ENCODE data around the gene ADORA1.

ADORA1 gene

GRCh38 chr1:203171341-203172183 is 44.0 kb downstream of the ADORA1 start:
- no peak for DNase-seq

GRCh38 chr1:203172184-203173010 is 44.9 kb downstream of the ADORA1 start:
- peak in 43 of 58 donors; percentile 16 to 76 (median 51) for DNase-seq

DNA sequence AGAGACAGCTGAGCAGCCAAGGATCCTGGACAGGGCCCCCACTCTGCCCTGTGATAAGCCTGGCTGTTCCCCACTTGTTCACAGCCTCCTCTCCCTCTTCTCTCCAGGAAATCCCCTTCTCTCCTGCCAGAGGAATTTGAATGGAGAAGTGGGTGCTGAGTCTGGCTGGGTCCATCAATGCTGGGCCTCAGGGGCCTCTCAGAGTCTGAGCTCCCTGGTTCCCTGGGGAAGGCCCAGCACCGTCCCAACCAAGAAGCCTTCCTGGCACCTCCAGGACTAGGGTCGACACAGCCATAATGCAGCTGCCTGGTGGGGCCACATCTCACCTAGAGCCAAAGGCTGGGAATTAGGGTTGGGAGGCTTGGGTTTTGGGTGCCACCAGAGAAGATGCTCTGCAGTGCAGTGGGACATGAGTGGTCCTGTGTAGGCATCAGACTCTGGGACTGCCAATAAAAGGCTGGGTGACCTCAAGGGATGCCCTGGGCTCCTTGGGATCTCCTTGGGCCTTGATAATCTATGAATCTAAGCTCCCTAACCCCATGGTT is 45.6 kb downstream of the ADORA1 start:
- no peak for DNase-seq

GRCh38 chr1:203173566-203173965 is 46.0 kb downstream of the ADORA1 start:
- no peak for DNase-seq

DNA sequence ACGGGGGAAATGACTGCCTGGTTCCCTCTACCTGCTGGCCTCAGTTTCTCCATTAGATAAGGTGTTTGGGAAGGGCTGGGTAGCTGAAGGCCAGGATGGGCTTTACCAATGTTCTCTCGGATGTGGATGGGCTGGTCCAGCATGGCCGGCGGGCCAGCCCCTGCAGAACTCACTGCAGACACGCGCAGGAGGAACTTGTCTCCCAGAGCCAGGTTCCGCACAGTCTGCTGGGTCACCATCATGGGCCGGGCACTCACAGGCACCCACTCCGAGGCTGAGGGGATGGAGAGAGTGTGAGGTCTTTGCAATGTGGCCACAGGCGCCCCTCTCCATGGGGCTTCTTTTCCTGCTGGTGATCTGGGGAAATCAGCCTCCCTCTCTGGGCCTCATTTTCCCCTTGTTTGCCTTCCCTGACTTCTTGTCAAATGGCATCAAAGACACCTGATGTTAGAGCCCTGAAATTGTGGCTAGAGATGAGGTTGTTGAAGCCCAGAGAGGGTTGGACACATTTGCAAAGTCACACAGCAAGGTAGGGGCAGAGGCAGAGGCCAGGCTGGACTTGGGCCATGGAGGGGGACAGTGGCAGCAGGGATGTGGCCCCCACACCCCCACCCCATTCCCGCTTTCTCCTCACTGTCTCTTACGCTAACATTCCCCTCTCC is 46.9 kb downstream of the ADORA1 start:
- no peak for DNase-seq

- no peak for DNase-seq
These were observed 47.8 kb downstream of the ADORA1 start, which contains the start of gene MYBPH for GRCh38 chr1:203175237-203175826. MYBPH (minus strand) TSS chr1:203175826; CDS start chr1:203175755, 71 bp downstream.

GRCh38 chr1:203175827-203176241 is 48.3 kb downstream of the ADORA1 start:
- peak in 19 of 58 donors; percentile 8 to 65 (median 36) for DNase-seq

DNA sequence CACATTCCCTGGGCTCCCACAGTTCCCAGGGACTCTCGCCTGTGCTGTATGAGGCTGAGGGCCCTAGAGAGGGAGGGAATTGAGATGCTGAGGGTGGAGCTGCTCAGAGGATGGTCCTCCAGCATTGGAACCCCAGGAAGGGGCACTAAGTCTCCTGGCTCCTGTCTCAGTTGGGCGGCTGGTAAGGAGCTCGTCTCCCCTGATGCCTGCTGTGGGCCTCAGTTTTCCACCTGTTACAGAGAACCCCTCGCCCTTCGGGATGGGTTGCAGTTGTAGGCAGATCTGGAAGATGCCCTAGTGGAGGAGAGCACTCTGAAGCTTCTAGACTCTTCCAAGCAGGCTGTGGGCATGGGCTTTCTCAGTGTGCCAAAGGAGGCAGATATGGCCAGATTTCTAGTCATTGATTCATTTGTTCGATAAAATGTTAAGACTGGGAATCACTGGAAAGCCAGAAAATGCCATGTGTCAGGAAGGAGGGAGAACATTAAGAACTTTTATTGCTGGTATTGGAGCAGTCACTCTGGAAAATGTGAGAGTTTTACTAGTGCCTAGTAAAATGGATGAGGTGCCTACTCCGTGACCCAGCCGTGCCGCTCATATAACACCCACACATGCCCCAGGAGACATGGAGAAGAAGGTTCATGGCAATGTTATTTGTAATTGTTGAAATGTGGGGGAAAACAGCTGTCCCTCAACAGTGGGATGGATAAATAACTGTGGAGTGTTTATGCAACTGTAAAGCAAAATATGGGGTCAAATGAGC is 48.9 kb downstream of the ADORA1 start:
- no peak for DNase-seq

DNA sequence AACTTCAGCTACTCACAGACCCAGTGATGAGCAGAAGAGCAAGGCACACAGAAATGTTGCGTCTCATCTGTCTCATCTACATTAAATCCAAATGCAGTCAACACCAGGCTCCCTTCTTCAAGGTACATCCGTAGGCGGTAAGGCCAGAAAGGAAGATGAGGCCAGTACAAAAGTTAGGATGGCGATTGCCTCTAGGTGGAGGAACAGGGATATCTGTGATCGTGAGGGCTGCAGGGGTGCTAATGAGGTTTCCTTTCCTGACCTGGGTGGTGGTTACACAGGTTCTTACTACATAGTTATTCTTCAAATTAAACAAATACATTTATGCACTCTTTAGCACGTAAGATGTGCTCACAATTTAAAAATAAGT is 49.5 kb downstream of the ADORA1 start:
- no peak for DNase-seq

GRCh38 chr1:203177470-203178039 is 50.0 kb downstream of the ADORA1 start:
- no peak for DNase-seq

DNA sequence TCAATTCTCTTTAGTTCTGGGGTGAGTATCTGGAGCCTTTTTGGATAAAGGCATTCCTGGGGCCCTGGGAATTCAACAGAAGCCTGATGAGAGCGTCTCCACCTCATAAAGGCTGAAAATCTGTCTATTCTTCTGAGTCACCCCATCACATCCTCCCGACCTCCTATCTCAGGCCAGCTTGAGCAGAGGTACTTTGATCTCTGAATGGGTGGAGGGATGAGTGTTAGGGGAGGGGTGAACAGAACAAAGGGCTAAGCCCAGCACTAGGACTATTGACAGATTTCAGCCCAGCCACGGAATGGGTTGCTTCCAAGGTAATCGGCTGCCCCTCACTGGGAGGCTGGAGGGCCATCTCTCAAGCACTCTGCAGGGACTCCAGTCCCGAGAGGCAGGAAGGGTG is 50.6 kb downstream of the ADORA1 start:
- no peak for DNase-seq

GRCh38 chr1:203178821-203179666 is 51.5 kb downstream of the ADORA1 start:
- DNase-seq: no peak

DNA sequence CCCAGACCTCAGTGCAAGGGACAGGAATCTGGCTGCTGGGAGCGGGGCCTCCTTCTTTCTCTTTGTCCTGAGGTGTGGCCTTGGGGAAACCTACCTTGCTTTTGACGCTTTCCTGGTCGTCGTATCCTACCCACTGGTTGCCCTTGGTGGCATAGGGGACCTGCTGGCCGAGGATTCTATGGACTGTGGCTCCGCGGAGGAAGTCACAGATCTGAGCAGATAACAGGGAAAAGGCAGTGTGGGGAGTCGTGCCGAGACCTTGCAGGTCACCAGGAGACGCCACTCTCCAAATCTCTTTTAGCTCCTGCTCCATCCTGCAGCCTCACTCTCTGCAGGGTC is 52.1 kb downstream of the ADORA1 start:
- DNase-seq: no peak

GRCh38 chr1:203180611-203181330 is 53.2 kb downstream of the ADORA1 start:
- DNase-seq: no peak

GRCh38 chr1:203181586-203182386 is 54.3 kb downstream of the ADORA1 start:
- DNase-seq: no peak

- no peak for DNase-seq
These were observed 54.9 kb downstream of the ADORA1 start for GRCh38 chr1:203182387-203182953.

GRCh38 chr1:203183828-203184227 is 56.3 kb downstream of the ADORA1 start:
- no peak for DNase-seq
